NCI-H1105 treated with DMSO at 0.1 percent for 48 hours (cell line): ENCODE measurements around the gene SLC7A6OS.

Source experiments
- DNase-seq: peaks from one replicate; lab custom pipeline; 2025; lab: John Stamatoyannopoulos, UW

Gene SLC7A6OS

DNA sequence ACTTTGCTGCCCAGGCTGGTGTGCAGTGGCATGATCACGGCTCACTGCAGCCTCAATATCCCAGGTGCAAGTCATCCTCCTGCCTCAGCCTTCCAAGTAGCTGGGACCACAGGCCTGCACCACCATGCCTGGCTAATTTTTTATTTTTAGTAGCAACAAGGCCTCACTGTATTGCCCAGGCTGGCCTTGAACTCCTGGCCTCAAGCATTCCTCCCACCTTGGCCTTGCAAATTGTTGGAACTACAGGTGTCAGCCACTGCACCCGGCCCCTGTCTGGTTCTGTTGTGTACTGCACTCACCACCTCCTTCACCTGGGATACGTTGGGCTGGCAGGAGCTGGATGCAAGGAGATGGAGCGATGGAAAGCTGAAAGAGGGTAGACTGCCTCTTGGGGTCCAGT lies 57.0 kb downstream of the SLC7A6OS start:
- DNase-seq: no peak

DNA sequence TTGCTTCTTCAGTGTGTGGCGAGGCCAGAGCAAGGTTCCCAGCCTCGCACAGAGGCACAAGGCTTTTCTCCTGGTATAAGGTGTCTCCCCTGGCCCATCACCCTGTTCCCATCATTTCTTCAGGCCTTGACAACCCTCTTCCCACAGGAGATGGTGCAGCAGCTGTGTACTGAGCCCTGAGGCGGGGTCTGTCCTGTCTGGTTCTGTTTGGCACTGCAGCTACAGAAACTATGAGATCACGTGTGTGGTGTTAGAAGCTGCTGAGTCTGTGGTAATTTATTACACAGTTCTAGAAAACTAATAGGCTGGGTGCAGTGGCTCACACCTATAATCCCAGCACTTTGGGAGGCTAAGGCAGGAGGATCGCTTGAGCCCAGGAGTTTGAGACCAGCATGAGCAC lies 58.4 kb downstream of the SLC7A6OS start:
- no peak for DNase-seq

DNA sequence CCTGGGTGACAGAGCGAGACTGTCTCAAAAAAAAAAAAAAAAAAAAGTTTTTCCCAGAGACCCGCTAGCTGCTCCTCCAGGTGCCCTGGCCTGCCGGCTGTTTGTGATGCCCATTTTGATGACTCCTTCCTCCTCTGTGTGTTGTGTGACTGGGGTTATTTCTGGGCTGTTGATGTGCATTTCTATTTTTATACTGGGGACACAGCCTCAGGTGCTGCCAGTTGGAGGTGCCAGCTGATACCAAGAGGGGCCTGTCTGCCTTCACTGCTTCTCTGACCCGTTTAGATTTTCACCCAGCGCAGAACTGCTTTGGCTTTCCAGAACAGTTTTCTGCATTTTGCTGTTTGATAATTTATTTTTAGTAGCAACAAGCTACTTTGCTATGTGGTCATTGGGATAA lies 58.9 kb downstream of the SLC7A6OS start:
- DNase-seq: no peak

DNA sequence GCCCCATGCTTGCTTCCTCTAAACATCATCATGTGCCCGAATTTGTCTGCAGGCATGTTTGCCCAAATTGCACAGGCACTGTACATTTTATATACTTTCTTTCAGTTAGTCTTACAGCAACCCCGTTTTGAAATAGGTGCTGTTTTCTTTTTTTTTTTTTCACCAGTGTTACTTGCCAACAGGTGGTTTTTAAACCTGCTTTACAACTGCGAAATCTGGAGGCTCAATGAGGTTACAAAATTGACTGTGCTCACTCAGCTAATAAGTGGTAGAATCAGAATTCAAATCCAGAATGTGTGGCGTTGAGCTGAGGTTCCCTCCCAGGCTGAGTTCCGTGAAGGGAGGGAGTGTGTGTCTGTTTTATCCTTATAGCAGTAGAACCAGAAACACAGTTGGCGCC lies 59.8 kb downstream of the SLC7A6OS start:
- DNase-seq: no peak

DNA sequence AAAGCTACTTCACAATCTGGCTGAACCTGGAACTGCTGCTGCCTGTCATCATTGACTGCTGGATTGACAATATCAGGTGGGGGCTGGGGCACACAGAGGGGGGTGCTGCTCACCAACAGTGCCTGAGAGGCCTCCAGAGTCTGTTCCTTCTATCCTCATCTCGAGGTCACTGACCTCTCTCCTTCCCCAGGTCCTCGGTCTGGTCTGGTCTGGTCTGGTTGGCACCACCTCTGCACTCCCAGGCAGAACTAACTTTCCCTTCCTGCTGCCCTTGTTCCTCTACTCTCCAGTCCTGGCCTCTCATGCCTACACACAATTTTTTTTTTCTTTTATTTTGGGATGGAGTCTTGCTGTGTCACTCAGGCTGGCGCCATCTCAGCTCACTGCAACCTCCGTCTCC lies 61.4 kb downstream of the SLC7A6OS start:
- no peak for DNase-seq
